ENCODE results near the gene MFAP3L. TPM values are rescaled to one million over a fixed set of nuclear protein-coding genes. Genes with fewer than 3 reads are reported as not detected.
A peak's percentile ranks its signal among the peaks of the same experiment; 100 is the strongest.
"Not testable (repeated sequence)": the region's sequence is repeated elsewhere in the genome, so short reads cannot be mapped to it uniquely, and the experiment has no call there.

MFAP3L gene
- 32.0 and 32.1 TPM in 2 replicates for total RNA-seq (2014; rRNA removed; shearing (Covaris generic))
- polyA plus RNA-seq (2015; cell fraction: cytosol; rRNA removed): 41.3 and 43.7 TPM in 2 replicates
- polyA plus RNA-seq (2015; cell fraction: nucleus; rRNA removed): 56.1 and 65.7 TPM in 2 replicates

DNA sequence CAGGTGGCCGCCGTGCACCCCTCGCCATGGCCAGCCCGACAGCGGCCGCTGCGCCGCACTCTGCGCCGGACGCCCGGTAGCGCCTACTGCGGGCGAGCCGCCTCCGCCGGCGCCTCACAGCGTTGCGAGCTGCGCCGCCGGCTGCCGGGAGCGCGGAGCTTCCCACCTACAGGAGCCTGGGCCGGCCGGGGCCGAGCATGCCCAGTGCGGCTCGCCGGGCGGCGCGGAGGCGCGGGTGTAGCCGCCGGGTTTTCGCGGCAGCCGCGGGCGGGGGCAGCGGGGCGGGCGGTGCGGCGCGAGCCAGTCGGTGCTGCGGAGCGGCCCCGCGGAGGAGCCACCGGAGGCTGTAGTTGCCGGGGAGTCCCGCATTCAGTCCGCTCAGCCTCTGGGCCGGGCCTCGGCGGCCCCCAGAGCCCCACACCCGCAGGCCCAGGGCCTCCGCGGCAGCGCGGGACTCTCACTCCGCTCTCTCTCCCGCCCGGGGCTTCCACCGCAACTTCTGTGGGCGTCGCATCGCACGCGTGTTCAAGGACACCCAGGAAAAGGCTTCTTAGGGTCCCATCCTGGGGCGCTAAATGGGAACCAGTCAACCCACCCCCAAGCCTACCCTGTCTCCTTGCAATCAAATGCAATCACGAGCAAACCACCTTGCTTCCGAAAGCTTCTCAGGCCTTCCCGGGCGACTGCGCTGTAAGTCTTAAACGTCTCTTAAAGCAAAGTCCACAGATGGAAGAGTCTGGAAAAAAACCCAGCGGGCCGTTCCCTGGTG is at the start of gene MFAP3L:
Gene MFAP3L, minus strand, starts transcription at position 143 of the 769 bp plus-strand sequence. CDS start 20,518 bp downstream, outside the sequence.
- in situ Hi-C loops (cut with HindIII; ENCODE audit: low pct_unique_long_range_greater_than_20kb, low sequenced_read_pairs): loop anchor here (25.0 kb wide), 1 partner anchor 214 kb away; no protein-coding TSS in a partner anchor
- peak; percentile 86 for DNase-seq (ENCODE audit: low read depth, low spot score)

DNA sequence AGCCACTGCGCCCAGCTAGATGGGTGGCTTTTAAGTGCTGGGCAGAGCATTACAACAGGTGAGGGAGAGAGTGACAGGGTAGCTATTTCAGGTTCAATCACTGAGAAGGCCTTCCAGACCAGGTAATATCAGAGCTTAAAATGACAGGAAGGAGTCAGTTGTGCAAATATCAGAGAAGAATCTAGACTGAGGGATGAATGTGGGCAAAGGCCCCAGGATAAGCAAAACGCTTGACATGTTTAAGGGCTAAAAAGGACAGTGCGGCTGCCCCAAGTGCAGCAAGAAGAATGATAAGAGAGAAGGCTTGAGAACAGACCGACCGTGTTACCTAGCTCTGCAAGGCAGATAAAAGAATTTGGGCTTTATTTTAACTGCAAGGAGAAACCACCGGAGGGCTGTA is 45.0 kb upstream of the MFAP3L start:
- in situ Hi-C loops (cut with HindIII; ENCODE audit: low pct_unique_long_range_greater_than_20kb, low sequenced_read_pairs): no loop called here
- DNase-seq (ENCODE audit: low read depth, low spot score): no peak

DNA sequence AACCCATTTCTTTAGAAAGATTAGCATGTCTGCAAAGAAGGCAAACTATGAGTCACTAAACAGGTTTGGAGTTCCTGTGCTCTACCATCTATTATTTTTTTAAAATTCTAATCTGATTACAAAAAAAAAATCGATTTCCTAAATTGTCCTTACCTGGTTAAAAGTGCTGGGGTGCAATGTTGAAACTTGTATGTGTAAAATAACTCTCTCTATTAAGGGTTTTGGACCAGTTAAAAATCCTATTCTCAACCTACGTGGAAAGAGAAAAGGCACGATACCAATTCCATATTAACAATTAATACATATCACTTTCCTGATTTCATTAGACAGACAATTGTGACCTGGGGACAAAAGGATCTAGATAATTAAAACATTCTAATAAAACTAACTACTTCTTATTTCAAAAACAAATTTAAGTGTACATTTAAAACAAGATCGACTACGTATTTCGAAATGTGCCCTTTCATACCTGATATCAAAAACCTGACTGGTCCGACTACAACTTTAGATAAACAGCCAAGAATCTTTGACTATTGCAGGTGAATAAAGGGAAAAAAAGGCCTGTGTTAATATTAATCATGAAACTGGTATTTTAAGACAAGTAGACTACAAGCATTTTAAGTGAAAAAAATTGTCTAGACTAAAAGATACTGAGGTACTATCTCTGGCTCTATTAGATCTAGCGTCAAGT is 42.4 kb upstream of the MFAP3L start:
- in situ Hi-C loops (cut with HindIII; ENCODE audit: low pct_unique_long_range_greater_than_20kb, low sequenced_read_pairs): no loop called here
- no peak for DNase-seq (ENCODE audit: low read depth, low spot score)

DNA sequence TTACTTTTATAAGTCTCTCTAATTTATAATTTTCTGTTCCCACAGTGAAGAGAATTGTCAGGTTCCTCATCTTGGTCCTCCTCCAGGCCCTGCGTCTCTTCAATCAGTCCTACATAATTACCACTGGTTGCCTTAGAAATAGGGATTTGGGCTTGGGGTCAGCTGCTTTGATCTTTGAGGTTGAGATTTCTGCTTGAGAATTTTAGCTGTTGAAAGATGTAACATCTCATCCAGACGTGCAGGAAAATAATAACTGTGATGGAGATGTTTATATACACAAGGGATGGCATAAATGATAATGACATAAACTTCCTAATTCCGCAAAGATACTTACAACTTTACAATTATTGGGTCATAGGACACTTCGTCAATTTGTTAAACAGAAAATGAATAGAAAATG is 33.2 kb upstream of the MFAP3L start:
- in situ Hi-C loops (cut with HindIII; ENCODE audit: low pct_unique_long_range_greater_than_20kb, low sequenced_read_pairs): no loop called here

DNA sequence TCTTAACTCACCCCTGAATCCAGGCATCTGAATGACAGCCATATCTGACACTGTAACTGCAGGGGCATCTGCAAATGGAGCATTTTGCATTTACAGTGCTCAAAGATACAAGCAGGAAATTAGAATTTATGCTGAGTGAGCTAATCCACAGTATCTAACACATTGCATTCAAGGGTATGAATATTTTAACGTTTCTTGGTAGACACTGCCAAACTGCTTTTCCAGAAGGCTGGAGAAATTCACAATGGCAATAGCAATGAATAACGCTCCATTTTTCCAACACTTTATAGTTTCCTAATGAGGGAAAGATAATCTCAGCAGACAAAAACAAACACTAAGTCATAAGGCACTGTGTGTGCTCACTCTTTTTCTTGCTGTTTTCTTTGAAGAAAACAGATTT is 32.6 kb upstream of the MFAP3L start:
- in situ Hi-C loops (cut with HindIII; ENCODE audit: low pct_unique_long_range_greater_than_20kb, low sequenced_read_pairs): no loop called here
- no peak for DNase-seq (ENCODE audit: low read depth, low spot score)

More for the DNA sequence above, 33.2 kb upstream of the MFAP3L start:
- no peak for DNase-seq (ENCODE audit: low read depth, low spot score)

DNA sequence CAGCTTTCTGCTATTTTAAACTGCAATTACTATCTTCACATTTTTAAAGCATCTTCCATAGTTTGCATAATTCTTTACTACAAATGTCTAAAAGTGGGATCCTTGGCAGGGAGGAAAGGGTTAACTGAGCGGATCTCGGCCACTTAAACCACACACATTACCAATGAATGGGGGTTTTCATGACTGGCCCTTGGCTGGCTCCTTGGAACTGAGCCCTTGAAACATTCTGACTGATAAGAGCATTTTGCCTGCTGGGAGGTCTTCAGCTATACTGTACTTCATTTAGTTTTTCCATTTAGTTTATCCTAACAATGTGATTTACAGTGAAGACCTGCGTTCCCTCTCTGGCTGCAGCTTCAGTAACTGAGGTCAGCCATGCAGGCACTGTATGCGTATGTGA is 31.7 kb upstream of the MFAP3L start:
- DNase-seq (ENCODE audit: low read depth, low spot score): peak; percentile 63
- in situ Hi-C loops (cut with HindIII; ENCODE audit: low pct_unique_long_range_greater_than_20kb, low sequenced_read_pairs): no loop called here

DNA sequence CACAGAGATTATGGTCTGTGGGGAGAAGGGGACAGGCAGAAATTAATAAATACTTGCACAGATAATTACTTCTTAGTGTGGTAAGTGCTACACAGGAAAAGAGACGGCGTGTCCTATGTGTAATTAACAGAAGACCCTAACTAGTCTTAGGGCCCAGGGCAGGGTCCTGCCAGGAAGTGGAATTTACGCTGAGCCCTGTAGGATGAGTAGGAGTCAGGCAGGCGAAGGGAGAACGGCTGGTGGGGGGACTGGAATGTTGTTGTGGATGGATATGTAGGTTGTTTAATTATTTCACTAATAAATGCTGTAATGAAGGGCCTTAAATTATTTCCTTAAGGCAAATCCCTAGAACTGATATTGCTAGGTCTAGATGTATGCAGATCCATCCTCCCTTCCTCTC is 26.7 kb upstream of the MFAP3L start:
- in situ Hi-C loops (cut with HindIII; ENCODE audit: low pct_unique_long_range_greater_than_20kb, low sequenced_read_pairs): no loop called here
- DNase-seq (ENCODE audit: low read depth, low spot score): no peak

DNA sequence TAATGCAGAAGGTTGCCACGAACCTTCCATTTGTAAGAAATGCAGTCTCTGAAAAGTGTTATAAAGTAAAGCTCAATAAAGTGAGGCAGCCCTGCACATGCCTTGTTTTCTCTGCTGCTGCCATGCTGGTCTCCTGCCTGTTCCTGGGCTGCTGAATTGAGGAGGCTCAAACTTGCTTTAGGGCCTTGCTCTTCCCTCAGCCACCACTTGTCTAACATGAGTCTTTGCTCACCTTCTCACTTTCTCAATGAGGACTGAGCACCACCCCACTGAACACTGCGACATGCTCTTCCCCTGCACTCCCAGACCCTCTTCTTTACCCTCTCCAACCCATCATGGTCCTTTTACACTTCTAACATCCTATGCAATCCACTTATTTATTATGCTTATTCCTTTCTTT is 25.2 kb upstream of the MFAP3L start:
- DNase-seq (ENCODE audit: low read depth, low spot score): peak; percentile 14
- in situ Hi-C loops (cut with HindIII; ENCODE audit: low pct_unique_long_range_greater_than_20kb, low sequenced_read_pairs): no loop called here

DNA sequence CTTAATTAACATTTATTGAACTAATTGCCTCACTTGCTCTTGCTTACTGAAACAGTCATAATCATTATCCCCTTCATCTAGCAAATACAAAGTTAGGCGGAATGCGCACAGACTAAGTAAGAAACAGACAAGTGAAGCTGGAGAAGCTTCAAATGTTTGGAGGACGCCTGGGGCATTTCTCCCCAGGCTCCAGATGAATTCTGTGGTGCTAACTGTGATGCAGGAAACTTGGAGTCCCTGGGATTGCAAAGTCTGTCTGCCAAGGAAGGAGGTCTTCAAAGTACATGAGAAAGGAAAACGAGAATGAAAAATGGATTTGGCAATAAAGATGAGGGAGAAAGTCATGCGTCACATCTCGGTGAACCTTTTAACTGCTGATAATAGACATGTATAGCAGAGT is 23.6 kb upstream of the MFAP3L start:
- DNase-seq (ENCODE audit: low read depth, low spot score): no peak
- in situ Hi-C loops (cut with HindIII; ENCODE audit: low pct_unique_long_range_greater_than_20kb, low sequenced_read_pairs): loop anchor here (25.0 kb wide), 1 partner anchor 237 kb away; no protein-coding TSS in a partner anchor

DNA sequence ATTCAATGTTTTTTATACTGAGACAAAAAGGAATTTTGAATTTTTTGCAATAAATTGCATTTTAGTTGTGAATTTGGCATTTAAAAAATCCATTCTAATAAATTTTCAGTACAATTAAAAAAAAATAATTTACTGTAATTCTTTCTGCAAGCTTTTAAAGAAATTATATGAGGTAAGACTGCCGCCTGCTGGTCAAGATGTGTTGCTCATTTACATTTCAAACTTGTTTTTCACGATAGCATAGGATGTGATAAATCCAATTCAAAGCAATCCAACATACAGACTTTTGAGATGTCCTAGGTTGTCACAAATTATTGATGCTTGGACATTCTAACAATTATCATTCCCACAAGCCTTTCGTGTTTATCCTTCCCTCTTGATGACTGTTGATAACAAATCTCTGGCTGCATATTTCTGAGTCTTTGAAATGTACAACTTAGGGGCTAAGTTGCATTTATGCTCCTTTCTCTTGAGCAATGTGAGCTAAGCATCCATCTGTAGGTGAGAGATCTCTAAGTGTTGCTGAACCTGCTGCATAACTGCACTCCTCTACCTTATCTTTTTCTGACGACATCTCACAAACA is 21.7 kb upstream of the MFAP3L start:
- in situ Hi-C loops (cut with HindIII; ENCODE audit: low pct_unique_long_range_greater_than_20kb, low sequenced_read_pairs): loop anchor here (25.0 kb wide), 1 partner anchor 236 kb away; no protein-coding TSS in a partner anchor
- DNase-seq (ENCODE audit: low read depth, low spot score): peak; percentile 80

DNA sequence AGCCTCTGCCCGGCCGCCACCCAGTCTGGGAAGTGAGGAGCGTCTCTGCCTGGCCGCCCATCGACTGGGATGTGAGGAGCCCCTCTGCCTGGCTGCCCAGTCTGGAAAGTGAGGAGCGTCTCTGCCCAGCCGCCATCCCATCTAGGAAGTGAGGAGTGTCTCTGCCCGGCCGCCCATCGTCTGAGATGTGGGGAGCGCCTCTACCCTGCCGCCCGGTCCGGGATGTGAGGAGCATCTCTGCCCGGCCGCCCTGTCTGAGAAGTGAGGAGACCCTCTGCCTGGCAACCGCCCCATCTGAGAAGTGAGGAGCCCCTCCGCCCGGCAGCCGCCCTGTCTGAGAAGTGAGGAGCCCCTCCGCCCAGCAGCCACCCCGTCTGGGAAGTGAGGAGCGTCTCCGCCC is 20.0 kb upstream of the MFAP3L start:
- not testable (repeated sequence) for DNase-seq (ENCODE audit: low read depth, low spot score)
- in situ Hi-C loops (cut with HindIII; ENCODE audit: low pct_unique_long_range_greater_than_20kb, low sequenced_read_pairs): loop anchor here (25.0 kb wide), 1 partner anchor 234 kb away; no protein-coding TSS in a partner anchor

DNA sequence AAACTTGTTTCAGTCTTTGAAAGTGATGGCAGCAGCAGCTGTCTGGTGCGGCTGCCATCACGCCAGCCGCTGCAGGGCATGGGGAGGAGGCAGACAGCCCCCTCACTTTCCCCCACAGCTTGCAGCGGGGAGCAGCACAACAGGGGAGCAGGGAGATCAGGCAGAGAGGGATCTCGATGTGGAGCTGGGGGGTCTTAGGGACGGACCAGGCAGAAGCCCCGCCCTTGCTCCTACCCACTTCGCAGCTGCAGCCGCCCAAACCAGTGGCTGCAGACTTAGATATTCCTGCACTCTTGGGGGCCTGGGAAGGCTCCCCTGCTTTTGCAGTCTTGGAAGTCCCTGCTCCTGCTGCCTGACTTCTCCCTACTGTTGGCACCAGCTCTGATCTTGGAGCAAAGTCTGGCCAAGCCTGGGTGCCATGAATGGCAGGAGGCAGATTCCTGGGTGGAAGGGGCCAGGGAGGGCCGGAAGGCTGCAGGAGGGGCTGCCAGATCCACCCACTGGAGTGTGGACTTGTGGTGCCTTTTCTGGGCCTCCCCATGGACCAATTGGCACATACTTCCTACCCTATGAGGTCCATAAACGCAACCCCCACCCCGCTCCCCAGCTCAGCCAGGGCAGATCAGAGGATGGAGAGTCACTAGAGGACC is 14.0 kb upstream of the MFAP3L start:
- no peak for DNase-seq (ENCODE audit: low read depth, low spot score)
- in situ Hi-C loops (cut with HindIII; ENCODE audit: low pct_unique_long_range_greater_than_20kb, low sequenced_read_pairs): loop anchor here (25.0 kb wide), 1 partner anchor 228 kb away; no protein-coding TSS in a partner anchor

DNA sequence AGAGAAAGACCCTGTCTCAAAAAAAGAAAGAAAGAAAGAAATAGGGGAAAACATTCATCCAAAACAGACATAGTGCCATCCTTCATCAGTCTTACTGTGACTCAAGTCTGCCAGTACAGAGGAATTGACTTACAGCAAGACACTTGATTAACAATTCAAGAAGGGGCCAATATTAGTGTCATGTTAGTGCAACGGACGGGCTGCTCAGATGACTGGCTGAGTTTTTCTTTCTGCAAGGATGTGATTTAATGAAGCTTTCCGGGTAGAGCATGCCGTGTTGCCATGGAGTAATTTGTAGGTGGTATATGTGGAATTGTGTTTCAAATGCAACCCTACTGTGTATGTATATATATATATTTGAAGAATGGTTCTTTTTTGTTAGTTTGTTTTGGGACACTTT is 12.6 kb upstream of the MFAP3L start:
- no peak for DNase-seq (ENCODE audit: low read depth, low spot score)
- in situ Hi-C loops (cut with HindIII; ENCODE audit: low pct_unique_long_range_greater_than_20kb, low sequenced_read_pairs): loop anchor here (25.0 kb wide), 1 partner anchor 226 kb away; no protein-coding TSS in a partner anchor

DNA sequence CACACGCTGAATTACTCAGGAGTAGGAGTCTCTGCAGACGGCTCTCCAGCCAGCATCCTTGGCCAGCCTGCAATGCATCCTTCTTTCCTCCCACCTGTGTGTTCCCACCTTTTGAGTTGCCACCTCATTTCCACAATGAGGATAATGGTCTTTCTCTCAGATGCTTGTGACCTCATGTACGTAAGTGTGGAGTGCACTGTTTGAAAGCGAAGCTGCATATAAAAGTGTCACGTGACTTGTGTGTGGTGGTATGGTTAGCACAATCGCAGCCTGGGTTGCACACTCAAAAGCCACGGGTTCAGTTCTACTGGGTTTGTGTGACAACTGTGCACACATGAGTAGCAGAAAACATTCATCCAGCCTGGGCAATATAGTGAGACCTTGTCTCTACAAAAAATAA is 12.0 kb upstream of the MFAP3L start:
- in situ Hi-C loops (cut with HindIII; ENCODE audit: low pct_unique_long_range_greater_than_20kb, low sequenced_read_pairs): loop anchor here (25.0 kb wide), 1 partner anchor 226 kb away; no protein-coding TSS in a partner anchor
- no peak for DNase-seq (ENCODE audit: low read depth, low spot score)

DNA sequence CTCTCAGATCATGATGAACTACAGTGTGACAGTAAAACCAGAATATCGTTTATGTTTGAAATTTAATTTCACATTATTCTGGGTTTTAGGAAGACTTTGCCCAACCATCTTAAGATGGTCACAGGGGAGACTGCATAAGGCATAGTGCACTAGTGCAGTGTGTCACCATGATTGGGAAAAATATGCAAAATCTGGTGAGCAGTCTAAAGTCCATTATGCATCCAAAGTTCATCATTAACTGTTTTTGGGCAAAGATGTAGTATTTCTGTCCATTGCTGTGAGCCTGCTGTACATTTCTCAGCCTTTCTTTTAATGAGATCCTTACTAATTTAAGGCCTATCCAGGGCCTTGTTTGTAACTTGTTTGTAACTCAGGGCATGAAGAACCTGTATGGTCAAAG is 11.3 kb upstream of the MFAP3L start:
- DNase-seq (ENCODE audit: low read depth, low spot score): no peak
- in situ Hi-C loops (cut with HindIII; ENCODE audit: low pct_unique_long_range_greater_than_20kb, low sequenced_read_pairs): loop anchor here (25.0 kb wide), 1 partner anchor 225 kb away; no protein-coding TSS in a partner anchor

DNA sequence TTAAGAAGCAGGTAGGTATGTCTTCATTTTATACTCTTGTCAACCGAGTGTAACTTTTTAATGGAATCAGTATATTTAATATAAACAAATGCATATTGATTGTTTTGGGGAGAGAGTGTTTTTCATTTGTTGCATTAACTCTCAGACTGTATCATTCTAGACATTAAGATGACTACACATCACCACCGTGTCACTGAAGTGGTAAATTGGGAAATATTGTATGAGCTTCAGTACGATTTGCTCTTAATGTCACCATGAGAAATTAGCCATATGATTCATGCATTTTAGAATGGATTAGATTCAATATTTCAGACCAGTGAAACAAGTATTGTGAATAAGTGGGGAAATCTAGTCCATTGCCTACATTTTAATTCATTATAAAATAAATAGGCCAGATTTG is 9.7 kb upstream of the MFAP3L start:
- in situ Hi-C loops (cut with HindIII; ENCODE audit: low pct_unique_long_range_greater_than_20kb, low sequenced_read_pairs): loop anchor here (25.0 kb wide), 1 partner anchor 224 kb away; no protein-coding TSS in a partner anchor
- DNase-seq (ENCODE audit: low read depth, low spot score): no peak

DNA sequence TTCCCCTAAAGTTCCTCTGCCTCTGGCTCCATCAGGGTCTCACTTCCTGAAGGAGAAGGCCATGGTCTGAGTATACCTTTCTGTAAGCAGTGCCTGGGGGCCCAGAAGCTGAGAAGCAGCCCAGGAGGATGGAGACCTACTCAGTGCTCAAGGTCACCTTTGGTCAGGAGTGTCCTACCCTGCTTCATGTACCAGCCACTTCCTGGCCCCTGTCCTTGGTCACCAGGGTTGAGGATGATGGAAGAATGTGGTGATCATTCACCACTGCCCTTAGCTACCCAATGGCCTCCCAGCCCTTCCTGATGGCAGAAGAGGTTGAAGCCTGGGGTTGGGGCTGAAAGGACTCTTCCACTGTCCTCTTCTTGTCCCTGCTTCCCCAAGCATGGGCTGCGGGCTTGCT is 9.0 kb upstream of the MFAP3L start:
- no peak for DNase-seq (ENCODE audit: low read depth, low spot score)
- in situ Hi-C loops (cut with HindIII; ENCODE audit: low pct_unique_long_range_greater_than_20kb, low sequenced_read_pairs): loop anchor here (25.0 kb wide), 1 partner anchor 223 kb away; no protein-coding TSS in a partner anchor
